ENCODE results near the gene COL4A2.

The COL4A2 gene

GRCh38 chr13:110405597-110406450 lies 98.7 kb downstream of the COL4A2 start:
- H3K27me3 ChIP-seq (replicated peaks; ENCODE audit: control insufficient read depth, insufficient read depth, low read length, poor library complexity, severe bottlenecking): no peaks in the 10 kb centered on the region
- no peaks in the 10 kb centered on the region for H3K36me3 ChIP-seq (ENCODE audit: control insufficient read depth, insufficient read depth, low read length)
- no peak overlapping the region for H3K27ac ChIP-seq (ENCODE audit: insufficient read depth, low read length, poor library complexity, severe bottlenecking)
- no peaks in the 10 kb centered on the region for H3K4me1 ChIP-seq (ENCODE audit: control insufficient read depth, insufficient read depth, low read length, poor library complexity, severe bottlenecking)
- no peaks in the 10 kb centered on the region for H3K9me3 ChIP-seq (ENCODE audit: control insufficient read depth, low read length)
- no peak overlapping the region for H3K4me3 ChIP-seq (ENCODE audit: insufficient read depth, low read depth, low read length, poor library complexity, severe bottlenecking)
- DNase-seq: no peak

- H3K27ac ChIP-seq (ENCODE audit: insufficient read depth, low read length, poor library complexity, severe bottlenecking): no peak overlapping the region
- no peak for DNase-seq
- no peaks in the 10 kb centered on the region for H3K36me3 ChIP-seq (ENCODE audit: control insufficient read depth, insufficient read depth, low read length)
- H3K9me3 ChIP-seq (ENCODE audit: control insufficient read depth, low read length): no peaks in the 10 kb centered on the region
- no peak overlapping the region for H3K4me3 ChIP-seq (ENCODE audit: insufficient read depth, low read depth, low read length, poor library complexity, severe bottlenecking)
- H3K27me3 ChIP-seq (replicated peaks; ENCODE audit: control insufficient read depth, insufficient read depth, low read length, poor library complexity, severe bottlenecking): no peaks in the 10 kb centered on the region
- no peaks in the 10 kb centered on the region for H3K4me1 ChIP-seq (ENCODE audit: control insufficient read depth, insufficient read depth, low read length, poor library complexity, severe bottlenecking)
Observed at GRCh38 chr13:110407021-110407420, 99.9 kb downstream of the COL4A2 start.

GRCh38 chr13:110407531-110407930 lies 100.4 kb downstream of the COL4A2 start:
- Histone ChIP-seq H3K9me3 (ENCODE audit: control insufficient read depth, low read length) (no peaks in the 10 kb centered on the region), H3K27ac (ENCODE audit: insufficient read depth, low read length, poor library complexity, severe bottlenecking) (no peak overlapping the region), H3K4me1 (ENCODE audit: control insufficient read depth, insufficient read depth, low read length, poor library complexity, severe bottlenecking) (no peaks in the 10 kb centered on the region), H3K36me3 (ENCODE audit: control insufficient read depth, insufficient read depth, low read length) (no peaks in the 10 kb centered on the region), H3K4me3 (ENCODE audit: insufficient read depth, low read depth, low read length, poor library complexity, severe bottlenecking) (no peak overlapping the region), H3K27me3 (replicated peaks; ENCODE audit: control insufficient read depth, insufficient read depth, low read length, poor library complexity, severe bottlenecking) (no peaks in the 10 kb centered on the region)
- no peak for DNase-seq

GRCh38 chr13:110408286-110408685 lies 101.2 kb downstream of the COL4A2 start:
- DNase-seq: no peak
- H3K4me1 ChIP-seq (ENCODE audit: control insufficient read depth, insufficient read depth, low read length, poor library complexity, severe bottlenecking): no peaks in the 10 kb centered on the region
- H3K4me3 ChIP-seq (ENCODE audit: insufficient read depth, low read depth, low read length, poor library complexity, severe bottlenecking): no peak overlapping the region
- H3K36me3 ChIP-seq (ENCODE audit: control insufficient read depth, insufficient read depth, low read length): no peaks in the 10 kb centered on the region
- no peaks in the 10 kb centered on the region for H3K9me3 ChIP-seq (ENCODE audit: control insufficient read depth, low read length)
- H3K27ac ChIP-seq (ENCODE audit: insufficient read depth, low read length, poor library complexity, severe bottlenecking): no peak overlapping the region
- no peaks in the 10 kb centered on the region for H3K27me3 ChIP-seq (replicated peaks; ENCODE audit: control insufficient read depth, insufficient read depth, low read length, poor library complexity, severe bottlenecking)

GRCh38 chr13:110409581-110409992 lies 102.5 kb downstream of the COL4A2 start:
- Histone ChIP-seq H3K9me3 (ENCODE audit: control insufficient read depth, low read length) (no peaks in the 10 kb centered on the region), H3K27me3 (replicated peaks; ENCODE audit: control insufficient read depth, insufficient read depth, low read length, poor library complexity, severe bottlenecking) (no peaks in the 10 kb centered on the region), H3K27ac (ENCODE audit: insufficient read depth, low read length, poor library complexity, severe bottlenecking) (no peak overlapping the region), H3K36me3 (ENCODE audit: control insufficient read depth, insufficient read depth, low read length) (no peaks in the 10 kb centered on the region), H3K4me3 (ENCODE audit: insufficient read depth, low read depth, low read length, poor library complexity, severe bottlenecking) (no peak overlapping the region), H3K4me1 (ENCODE audit: control insufficient read depth, insufficient read depth, low read length, poor library complexity, severe bottlenecking) (no peaks in the 10 kb centered on the region)
- no peak for DNase-seq

- Histone ChIP-seq H3K9me3 (ENCODE audit: control insufficient read depth, low read length) (no peaks in the 10 kb centered on the region), H3K27ac (ENCODE audit: insufficient read depth, low read length, poor library complexity, severe bottlenecking) (no peak overlapping the region), H3K27me3 (replicated peaks; ENCODE audit: control insufficient read depth, insufficient read depth, low read length, poor library complexity, severe bottlenecking) (no peaks in the 10 kb centered on the region), H3K4me1 (ENCODE audit: control insufficient read depth, insufficient read depth, low read length, poor library complexity, severe bottlenecking) (no peaks in the 10 kb centered on the region), H3K4me3 (ENCODE audit: insufficient read depth, low read depth, low read length, poor library complexity, severe bottlenecking) (no peak overlapping the region), H3K36me3 (ENCODE audit: control insufficient read depth, insufficient read depth, low read length) (no peaks in the 10 kb centered on the region)
- DNase-seq: no peak
Observed at GRCh38 chr13:110410000-110410399, 102.9 kb downstream of the COL4A2 start.

- Histone ChIP-seq H3K27me3 (replicated peaks; ENCODE audit: control insufficient read depth, insufficient read depth, low read length, poor library complexity, severe bottlenecking) (no peaks in the 10 kb centered on the region), H3K27ac (ENCODE audit: insufficient read depth, low read length, poor library complexity, severe bottlenecking) (no peak overlapping the region), H3K4me1 (ENCODE audit: control insufficient read depth, insufficient read depth, low read length, poor library complexity, severe bottlenecking) (no peaks in the 10 kb centered on the region), H3K36me3 (ENCODE audit: control insufficient read depth, insufficient read depth, low read length) (no peaks in the 10 kb centered on the region), H3K4me3 (ENCODE audit: insufficient read depth, low read depth, low read length, poor library complexity, severe bottlenecking) (no peak overlapping the region), H3K9me3 (ENCODE audit: control insufficient read depth, low read length) (no peaks in the 10 kb centered on the region)
- DNase-seq: no peak
Observed at GRCh38 chr13:110410936-110411687, 104.0 kb downstream of the COL4A2 start.

- Histone ChIP-seq H3K9me3 (ENCODE audit: control insufficient read depth, low read length) (no peaks in the 10 kb centered on the region), H3K27me3 (replicated peaks; ENCODE audit: control insufficient read depth, insufficient read depth, low read length, poor library complexity, severe bottlenecking) (no peaks in the 10 kb centered on the region), H3K4me1 (ENCODE audit: control insufficient read depth, insufficient read depth, low read length, poor library complexity, severe bottlenecking) (no peaks in the 10 kb centered on the region), H3K36me3 (ENCODE audit: control insufficient read depth, insufficient read depth, low read length) (no peaks in the 10 kb centered on the region), H3K4me3 (ENCODE audit: insufficient read depth, low read depth, low read length, poor library complexity, severe bottlenecking) (no peak overlapping the region), H3K27ac (ENCODE audit: insufficient read depth, low read length, poor library complexity, severe bottlenecking) (no peak overlapping the region)
- no peak for DNase-seq
Observed at GRCh38 chr13:110411688-110412059, 104.6 kb downstream of the COL4A2 start.

- no peaks in the 10 kb centered on the region for H3K4me1 ChIP-seq (ENCODE audit: control insufficient read depth, insufficient read depth, low read length, poor library complexity, severe bottlenecking)
- H3K27ac ChIP-seq (ENCODE audit: insufficient read depth, low read length, poor library complexity, severe bottlenecking): no peak overlapping the region
- no peaks in the 10 kb centered on the region for H3K36me3 ChIP-seq (ENCODE audit: control insufficient read depth, insufficient read depth, low read length)
- no peaks in the 10 kb centered on the region for H3K27me3 ChIP-seq (replicated peaks; ENCODE audit: control insufficient read depth, insufficient read depth, low read length, poor library complexity, severe bottlenecking)
- H3K4me3 ChIP-seq (ENCODE audit: insufficient read depth, low read depth, low read length, poor library complexity, severe bottlenecking): no peak overlapping the region
- no peaks in the 10 kb centered on the region for H3K9me3 ChIP-seq (ENCODE audit: control insufficient read depth, low read length)
- peak in 2 of 3 donors; percentile 16 for DNase-seq
Observed at GRCh38 chr13:110412132-110412914, 105.2 kb downstream of the COL4A2 start.

Measured in effector memory CD4-positive, alpha-beta T cell (primary cell).